ENCODE measurements around the gene IGF1R.

GRCh38 chr15:98720031-98720430 is 71.7 kb downstream of the IGF1R start:
- no peak for TF ChIP-seq CTCF (conservative IDR thresholded peaks at IDR 0.05)
- TF ChIP-seq EZH2 (IDR thresholded peaks at IDR 0.05; ENCODE audit: low read depth): no peak
